ENCODE measurements around the gene ANLN.

DNA sequence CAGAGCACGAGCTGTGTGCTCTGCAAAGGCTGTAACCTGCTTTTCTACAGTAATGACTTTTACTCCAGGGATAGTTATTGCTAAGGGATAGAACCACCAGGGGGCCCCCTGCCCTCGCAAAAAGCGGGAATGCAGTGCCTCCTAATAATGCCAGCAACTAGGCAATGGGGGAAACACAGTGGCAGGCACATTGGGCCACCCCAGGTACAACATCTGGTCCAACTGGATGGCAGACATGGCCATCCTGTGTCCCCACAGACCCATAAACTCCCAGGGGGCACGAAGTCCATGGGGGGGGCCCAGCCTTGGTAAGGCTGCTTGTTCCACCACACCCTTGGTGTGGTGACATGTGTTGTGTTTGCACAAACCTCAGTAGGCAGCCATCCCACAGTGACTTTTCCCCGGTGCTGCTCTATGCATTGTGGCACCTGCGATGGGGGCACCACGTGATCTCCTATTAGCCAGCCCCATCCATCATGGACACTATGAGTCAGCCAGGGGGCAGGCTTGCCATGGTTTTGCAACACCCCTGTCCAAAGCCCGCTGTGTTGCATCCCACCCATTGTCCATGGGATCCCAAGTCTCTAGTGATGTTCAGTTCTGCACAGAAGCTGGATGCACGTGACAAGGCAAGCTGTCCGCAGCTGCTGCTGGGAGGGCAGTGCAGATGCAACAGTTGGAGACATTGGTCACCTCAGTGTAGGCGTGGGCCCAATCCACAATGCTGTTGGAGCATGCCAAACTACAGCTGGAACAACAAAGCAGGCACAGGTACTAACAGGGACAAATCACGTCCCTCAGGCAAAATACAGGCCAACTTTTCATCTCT lies 84.0 kb downstream of the ANLN start:
- TF ChIP-seq, protein P1, sequence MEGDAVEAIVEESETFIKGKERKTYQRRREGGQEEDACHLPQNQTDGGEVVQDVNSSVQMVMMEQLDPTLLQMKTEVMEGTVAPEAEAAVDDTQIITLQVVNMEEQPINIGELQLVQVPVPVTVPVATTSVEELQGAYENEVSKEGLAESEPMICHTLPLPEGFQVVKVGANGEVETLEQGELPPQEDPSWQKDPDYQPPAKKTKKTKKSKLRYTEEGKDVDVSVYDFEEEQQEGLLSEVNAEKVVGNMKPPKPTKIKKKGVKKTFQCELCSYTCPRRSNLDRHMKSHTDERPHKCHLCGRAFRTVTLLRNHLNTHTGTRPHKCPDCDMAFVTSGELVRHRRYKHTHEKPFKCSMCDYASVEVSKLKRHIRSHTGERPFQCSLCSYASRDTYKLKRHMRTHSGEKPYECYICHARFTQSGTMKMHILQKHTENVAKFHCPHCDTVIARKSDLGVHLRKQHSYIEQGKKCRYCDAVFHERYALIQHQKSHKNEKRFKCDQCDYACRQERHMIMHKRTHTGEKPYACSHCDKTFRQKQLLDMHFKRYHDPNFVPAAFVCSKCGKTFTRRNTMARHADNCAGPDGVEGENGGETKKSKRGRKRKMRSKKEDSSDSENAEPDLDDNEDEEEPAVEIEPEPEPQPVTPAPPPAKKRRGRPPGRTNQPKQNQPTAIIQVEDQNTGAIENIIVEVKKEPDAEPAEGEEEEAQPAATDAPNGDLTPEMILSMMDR (IDR thresholded peaks at IDR 0.05): peak in 1 of 3 experiments; percentile 35
- TF ChIP-seq POLR2A (IDR thresholded peaks at IDR 0.05): no peak
